Stimulated activated CD8-positive, alpha-beta memory T cell treated with anti-CD3 and anti-CD28 coated beads, Interleukin-12 subunit alpha, Interleukin-12 subunit beta, amount 100 ng/mL, for 1 hour (primary cell): ENCODE measurements around the gene DOK1.

ENCODE experiments used
- DNase-seq: peaks from one replicate; pipeline ENCODE4 v3.0.0-alpha.2; 2020; ENCODE audit warnings: low read depth

DOK1 gene

DNA sequence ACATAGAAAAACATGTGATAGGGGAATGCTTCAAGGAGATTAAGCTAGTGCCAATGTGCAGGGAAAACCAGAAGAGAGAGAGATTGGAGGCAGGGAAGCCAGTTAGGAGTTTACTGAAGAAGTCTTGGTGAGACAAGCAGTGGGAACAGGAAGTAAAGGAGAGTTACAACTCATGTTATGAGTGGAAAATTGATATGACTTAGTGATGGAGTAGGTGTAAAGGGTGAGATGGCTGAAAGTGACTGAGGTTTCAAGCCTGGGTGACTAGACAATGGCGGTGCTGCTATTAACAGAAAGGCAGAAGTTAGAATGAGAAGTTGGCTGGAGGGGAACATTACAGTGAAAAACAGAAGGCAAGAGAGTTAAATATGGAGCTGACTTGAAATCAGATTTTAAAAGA is 16.5 kb downstream of the DOK1 start:
- no peak for DNase-seq

- DNase-seq: no peak
These were observed 17.8 kb downstream of the DOK1 start for GRCh38 chr2:74572178-74572925.

GRCh38 chr2:74573747-74574562 is 19.4 kb downstream of the DOK1 start:
- no peak for DNase-seq

GRCh38 chr2:74575320-74575719 is 20.8 kb downstream of the DOK1 start:
- no peak for DNase-seq

DNA sequence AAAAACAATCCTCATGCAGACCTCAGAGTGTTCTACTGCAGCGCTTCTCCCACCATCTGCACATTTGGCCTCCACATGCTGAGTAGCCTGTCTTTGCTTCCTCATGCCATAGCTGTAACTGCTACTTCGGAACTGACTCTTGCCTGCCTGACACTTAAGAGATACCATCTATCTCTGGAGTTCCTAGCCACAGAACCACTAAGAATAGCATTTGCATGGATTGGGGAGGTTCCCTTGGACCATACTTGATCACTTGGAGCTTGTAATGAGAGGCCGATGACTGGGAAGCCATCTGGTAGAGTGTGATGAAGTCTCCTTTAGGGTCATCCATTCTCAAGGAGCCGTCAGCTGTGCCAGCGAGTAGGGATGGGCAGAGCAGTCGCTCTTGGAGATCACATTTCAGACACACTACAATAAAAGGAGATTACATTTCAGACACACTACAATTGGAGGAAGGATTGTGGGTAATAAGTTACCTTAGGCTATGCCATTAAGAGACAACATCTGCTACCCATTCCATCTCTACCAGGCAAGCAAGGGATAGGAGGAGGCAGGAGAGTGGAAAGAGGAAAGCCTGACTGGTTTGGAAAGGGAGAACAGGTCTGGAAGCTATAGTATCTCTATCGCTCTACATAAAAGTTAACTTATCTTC is 21.8 kb downstream of the DOK1 start:
- no peak for DNase-seq

DNA sequence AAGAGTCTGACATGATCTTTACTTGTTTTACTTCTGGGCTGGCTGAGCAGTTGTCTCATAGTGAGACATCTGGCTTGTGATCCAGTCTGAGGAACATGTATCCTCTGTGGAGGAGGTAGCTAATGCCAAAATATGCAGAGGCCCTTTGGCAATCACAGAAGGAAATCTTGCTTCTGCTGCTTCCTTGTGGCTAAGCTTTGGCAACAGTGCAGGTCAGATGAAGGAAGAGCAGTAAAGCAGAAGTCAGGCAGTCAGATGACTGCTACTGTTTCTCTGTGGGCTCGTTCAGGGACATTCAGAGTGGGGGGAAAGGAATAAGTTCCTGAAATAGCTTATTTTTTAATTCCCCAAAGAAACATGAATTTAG is 22.3 kb downstream of the DOK1 start:
- DNase-seq: no peak

GRCh38 chr2:74577448-74577847 is 22.9 kb downstream of the DOK1 start:
- no peak for DNase-seq

DNA sequence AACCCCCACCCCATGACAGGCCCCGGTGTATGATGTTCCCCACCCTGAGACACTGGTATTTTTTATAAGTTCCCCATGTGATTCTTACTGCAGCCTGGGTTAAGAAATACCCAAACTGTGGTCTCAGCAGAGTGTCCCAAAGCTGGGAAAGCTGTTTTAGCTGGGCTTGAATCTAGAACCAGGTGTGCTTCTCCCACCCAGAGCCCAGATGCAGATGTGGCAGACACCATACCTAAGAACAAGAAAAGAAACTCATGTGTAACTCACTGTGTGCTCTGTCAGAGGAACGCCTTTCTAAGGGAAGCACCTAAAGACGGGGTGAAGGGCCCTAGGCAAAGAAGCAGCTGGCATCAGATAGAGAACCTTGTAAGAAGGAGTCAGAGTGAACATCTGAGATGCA is 23.9 kb downstream of the DOK1 start:
- DNase-seq: no peak

GRCh38 chr2:74581463-74581862 is 26.9 kb downstream of the DOK1 start:
- no peak for DNase-seq

DNA sequence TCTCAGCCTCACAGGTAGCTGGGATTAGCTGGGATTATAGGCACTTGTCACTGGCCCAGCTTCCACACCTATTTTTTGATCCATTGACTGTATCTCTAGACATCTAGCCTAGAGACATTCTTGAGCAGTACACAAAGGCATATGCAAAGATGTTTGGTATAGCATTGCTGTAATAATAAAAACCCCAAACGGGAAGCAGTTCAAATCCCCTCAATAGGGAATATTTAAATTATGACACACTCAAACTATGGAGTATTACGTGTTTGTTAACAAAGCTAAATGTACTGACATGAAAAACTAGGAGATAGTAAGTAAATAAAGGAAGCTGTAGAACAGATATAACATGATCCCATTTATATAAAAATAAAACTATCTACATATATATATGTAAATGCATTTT is 27.7 kb downstream of the DOK1 start:
- no peak for DNase-seq

DNA sequence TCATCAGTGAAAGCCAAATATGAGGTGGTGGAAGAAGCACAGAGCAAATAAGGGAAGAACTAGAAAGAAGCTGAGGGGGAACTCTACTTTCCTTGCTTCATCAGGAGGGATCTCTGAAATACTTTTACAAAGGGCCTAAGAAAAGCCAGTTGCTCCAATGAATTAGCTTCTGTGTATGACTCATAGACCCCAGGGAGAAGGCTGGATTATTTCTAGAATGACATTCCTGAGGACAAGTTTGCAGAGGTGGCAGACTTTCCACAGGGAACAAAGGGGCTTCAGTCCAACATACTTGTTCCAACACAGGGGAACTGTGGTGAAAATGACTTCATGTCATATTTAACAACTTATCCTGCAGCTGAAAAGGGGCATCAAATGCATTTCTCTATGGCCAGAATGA is 29.0 kb downstream of the DOK1 start:
- no peak for DNase-seq

DNA sequence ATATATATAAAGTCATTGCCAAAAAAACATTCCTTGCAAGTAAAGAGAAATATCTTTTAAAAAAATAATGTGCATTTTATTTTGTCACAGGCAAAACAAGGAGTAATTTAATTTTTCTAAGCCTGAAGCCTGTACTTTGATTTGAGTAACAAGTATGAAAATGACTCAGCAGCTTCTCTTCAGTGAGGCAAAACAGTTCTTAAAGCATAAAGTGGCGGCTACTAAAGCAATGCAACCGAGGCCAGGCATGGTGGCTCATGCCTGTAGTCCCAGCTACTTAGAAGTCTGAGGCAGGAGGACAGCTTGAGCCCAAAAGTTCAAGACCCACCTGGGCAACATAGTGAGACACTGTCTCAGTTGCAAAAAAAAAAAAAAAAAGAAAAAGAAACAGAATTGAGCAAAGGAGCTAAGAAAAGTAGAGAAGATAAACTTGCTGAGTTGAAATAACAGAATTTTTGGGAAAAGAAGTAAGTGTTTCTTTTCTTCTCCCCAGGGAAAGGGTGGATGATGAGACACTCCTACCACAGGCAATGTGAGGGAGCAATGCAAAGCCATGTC is 29.6 kb downstream of the DOK1 start:
- no peak for DNase-seq

DNA sequence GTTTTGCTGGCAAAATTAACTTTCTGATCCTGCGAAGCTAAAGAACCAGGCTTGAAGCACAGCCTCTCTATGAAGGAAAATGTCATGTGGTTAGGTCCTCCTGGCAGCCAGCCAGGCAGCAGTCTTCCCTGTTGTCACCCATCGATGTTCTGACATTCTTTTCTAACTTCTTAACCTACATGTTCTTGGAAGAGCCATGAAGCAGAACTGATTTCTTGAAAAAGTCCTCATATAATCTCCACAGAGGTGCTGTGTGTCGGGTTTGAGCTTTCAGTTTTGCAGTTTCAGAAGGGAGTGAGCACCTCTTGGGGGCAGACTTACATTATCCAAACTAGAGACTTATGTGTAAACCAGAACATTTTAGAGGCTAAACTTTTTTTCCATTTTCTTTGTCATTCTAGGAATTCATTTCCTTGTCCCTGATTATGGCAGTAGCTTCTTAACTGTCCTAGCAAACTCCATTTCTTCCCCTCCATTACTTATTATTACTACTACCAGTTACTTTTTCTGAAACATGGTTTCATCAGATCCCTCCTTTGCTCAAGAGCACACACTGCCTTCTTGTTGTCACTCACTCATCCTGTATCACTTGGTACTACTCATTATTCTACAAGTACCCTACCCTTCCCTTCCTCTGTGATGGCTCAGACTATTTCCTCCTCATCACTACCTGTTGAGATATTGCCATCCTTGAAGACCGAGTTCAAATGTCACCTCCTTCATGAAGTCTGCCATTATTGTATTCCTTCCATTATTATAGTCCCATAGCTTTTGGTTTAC is 31.1 kb downstream of the DOK1 start:
- no peak for DNase-seq

DNA sequence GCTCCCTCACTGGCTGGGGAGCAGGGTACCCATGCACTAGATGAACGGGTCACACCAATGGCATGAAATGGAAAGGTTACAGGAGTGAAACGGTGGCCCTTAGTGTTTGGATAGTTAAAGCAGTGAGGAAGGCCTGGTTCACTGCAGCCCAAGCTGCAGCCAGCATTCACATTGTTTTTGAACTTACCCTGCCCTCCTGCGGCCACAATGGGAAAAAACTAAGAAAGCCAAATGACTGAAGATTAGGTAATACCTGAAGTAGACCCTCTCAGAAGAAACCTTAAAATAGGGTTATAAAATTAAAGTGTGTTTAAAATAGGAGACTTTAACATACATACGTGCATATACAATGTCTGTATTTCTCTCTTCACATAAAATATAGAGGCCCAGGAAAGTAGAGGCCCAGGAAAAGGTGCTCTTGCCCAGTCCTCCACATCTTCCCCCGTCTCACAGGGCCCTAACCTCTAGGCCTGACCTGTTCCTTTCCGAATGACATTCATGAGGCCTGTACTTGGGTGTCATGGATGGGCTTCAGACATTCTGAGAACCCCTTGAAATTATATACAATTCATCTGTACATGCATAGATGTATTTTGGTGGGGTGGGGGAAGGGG is 33.3 kb downstream of the DOK1 start:
- peak; percentile 22 for DNase-seq

DNA sequence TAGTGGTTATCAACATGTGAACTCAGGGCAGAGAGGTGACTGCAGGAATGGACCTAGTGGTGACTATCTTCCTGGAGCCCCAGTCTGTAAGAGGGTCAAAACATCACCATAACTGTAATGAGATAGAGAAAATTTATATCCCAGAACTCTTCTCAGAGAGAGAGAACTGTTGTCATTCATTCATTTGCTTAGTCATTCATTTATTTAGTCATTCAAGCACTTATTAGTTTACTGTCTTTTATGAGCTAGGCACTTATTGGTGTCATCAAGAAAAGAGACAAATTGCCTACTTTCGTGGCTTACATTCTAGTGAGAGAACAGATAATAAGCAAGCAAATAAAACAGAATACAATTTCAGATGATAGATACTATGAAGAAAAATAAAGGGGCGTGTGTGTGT is 34.1 kb downstream of the DOK1 start:
- no peak for DNase-seq

DNA sequence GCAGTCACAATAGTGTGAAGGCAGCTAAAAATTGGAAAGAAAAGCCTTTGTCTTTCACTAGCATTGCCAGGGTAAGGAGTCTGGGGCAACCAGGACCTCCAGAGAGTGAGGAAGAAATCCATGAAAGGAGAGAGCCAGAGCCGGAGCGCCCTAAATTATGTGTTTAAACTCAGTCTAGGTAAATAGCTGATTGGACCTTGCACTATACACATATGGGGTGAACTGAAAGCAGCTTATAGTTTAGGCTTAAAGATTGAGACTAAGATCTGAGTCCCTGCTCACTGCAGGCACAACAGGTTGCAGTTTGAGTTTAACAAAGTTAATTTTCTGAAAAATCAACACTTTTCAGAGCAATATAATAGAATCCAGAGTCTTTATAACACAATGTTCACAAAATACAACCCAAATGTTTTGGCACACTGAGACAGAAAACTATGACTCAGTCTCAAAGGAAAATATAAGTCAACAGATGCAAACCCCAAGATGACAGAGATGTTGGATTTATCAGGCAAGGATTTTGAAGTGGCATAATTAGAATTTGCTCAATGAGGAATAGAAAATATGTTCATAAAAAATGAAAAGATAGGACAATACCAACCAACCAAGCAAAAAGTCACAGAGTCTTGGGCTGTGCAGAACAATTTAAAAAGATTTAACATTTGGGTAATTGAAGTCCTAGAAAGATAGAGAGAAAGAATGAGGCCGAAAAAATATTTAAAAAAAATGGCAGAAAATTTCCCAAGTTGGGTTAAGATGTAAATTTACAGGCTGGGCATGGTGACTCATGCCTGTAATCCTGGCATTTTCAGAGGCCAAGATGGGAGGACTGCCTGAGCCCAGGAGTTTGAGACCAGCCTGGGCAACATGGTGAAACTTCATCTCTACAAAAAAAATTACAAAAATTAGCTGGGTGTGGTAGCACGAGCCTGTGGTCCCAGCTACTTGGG is 39.6 kb downstream of the DOK1 start:
- DNase-seq: no peak

DNA sequence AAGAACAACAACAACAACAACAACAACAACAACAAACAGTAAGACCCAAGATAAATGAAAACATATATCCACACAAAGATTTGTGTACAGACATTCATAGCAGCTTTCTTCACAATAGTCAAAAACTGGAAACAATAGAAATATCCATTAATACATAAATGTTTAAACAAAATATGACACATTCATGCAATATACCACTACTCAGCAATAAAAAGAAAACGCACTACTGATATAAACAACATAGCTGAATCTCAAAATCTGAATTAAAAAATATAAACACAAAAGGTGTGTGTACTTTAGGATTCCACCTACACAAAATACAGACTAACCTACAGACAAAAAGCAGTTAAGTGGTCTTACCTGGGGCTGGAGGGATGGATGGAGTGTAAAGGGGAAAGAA is 42.1 kb downstream of the DOK1 start:
- no peak for DNase-seq

DNA sequence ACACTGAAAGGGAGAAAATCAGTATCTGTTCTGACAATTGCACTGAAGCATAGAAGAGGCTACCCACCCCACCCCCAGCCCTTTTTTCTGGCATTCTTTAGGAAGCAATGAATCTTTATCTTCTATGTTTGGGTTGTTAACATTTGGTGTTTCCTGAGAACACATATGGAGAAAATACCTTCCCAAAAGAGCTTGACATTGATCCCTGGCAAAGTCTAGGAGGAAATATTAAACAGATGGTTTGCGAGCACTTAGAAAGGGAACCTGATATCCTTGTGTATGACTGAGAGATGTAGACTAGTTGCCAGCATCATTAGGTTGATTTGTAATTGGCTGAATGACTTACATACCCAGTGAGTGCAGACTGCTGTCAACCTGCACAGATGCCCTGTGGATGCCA is 42.9 kb downstream of the DOK1 start:
- DNase-seq: no peak

DNA sequence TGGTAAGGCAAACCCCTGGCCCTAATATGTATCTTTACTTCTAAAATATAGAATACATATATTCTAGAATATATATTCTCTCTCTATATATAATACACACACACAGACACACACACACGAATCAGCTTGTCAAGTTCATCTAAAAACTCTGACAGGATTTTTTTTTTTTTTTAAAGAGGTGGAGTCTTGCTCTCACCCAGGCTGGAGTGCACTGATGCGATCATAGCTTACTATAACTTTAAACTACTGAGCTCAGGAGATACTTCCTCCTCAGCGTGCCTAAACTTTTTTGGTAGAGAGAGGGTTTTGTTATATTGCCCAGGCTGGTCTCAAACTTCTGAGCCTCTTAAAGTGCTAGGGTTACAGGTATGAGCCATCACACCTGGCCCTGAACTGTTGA is 45.2 kb downstream of the DOK1 start:
- DNase-seq: no peak

GRCh38 chr2:74602586-74603281 is 48.2 kb downstream of the DOK1 start:
- DNase-seq: no peak
